ENCODE results near the gene ILDR2.

DNA sequence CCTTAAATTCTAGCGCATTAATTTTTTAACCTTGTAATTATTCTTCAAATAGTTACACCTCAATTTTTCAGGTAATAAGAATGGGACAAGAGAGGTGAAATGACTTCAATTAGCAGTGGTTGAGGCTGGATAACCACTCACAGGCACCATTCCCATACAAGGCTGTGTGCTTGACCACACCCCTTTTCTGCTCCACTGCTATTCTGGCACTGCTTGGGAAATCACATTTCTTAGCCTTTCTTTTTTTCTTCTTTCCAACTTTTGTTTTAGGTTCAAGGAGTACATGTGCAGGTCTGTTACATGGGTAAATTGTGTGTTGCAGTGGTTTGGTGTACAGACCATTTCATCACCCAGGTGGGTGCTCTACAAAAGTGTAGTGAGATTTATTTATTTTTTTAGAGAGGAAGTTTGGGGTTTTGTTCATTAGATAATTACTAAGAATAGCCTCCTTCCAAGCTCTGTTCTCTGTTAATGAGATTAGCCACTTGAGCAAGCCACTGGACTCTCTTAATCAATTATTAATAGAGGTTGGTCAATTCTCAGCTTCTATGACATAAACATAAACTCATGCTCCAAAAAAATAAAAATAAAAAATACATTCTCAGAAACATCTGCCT lies 14.4 kb downstream of the ILDR2 start:
- TF ChIP-seq POLR2A (IDR thresholded peaks at IDR 0.05; ENCODE audit: low read depth, low read length) (no peak), EZH2 (IDR thresholded peaks at IDR 0.05; ENCODE audit: borderline replicate concordance, low read depth, low read length, severe bottlenecking) (no peak), JUN (IDR thresholded peaks at IDR 0.05; ENCODE audit: borderline replicate concordance, insufficient read depth, insufficient read length, low read depth) (no peak)
- TF ChIP-seq, protein P1, sequence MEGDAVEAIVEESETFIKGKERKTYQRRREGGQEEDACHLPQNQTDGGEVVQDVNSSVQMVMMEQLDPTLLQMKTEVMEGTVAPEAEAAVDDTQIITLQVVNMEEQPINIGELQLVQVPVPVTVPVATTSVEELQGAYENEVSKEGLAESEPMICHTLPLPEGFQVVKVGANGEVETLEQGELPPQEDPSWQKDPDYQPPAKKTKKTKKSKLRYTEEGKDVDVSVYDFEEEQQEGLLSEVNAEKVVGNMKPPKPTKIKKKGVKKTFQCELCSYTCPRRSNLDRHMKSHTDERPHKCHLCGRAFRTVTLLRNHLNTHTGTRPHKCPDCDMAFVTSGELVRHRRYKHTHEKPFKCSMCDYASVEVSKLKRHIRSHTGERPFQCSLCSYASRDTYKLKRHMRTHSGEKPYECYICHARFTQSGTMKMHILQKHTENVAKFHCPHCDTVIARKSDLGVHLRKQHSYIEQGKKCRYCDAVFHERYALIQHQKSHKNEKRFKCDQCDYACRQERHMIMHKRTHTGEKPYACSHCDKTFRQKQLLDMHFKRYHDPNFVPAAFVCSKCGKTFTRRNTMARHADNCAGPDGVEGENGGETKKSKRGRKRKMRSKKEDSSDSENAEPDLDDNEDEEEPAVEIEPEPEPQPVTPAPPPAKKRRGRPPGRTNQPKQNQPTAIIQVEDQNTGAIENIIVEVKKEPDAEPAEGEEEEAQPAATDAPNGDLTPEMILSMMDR (IDR thresholded peaks at IDR 0.05; ENCODE audit: extremely low read depth in 1 of 2, insufficient read depth in 1 of 2, low read depth in 1 of 2, low read length in 2 of 2): no peak
